Epithelial cell of prostate (primary cell): ENCODE measurements around the gene B3GNT5.
A peak's percentile ranks its signal among the peaks of the same experiment; 100 is the strongest.
"Not testable (repeated sequence)": the region's sequence is repeated elsewhere in the genome, so short reads cannot be mapped to it uniquely, and the experiment has no call there.

Experiments used
- DNase-seq: peaks from one replicate; pipeline ENCODE4 v3.0.0-alpha.2; 2011; ENCODE audit warnings: low read depth, low spot score
- H3K27ac ChIP-seq: fragments of 450-650 bp; 2 replicates; pipeline ENCODE4 v1.5.1; 2017; ENCODE audit warnings: mild to moderate bottlenecking

B3GNT5 gene

GRCh38 chr3:183227586-183227985 lies 25.5 kb upstream of the B3GNT5 start:
- DNase-seq = no peak

GRCh38 chr3:183229178-183229577 lies 23.9 kb upstream of the B3GNT5 start:
- H3K27ac ChIP-seq = no peak overlapping the region
- no peak for DNase-seq

More at GRCh38 chr3:183227586-183227985, 25.5 kb upstream of the B3GNT5 start:
- no peak overlapping the region for H3K27ac ChIP-seq

GRCh38 chr3:183230251-183230650 lies 22.8 kb upstream of the B3GNT5 start:
- not testable (repeated sequence) for H3K27ac ChIP-seq

GRCh38 chr3:183230826-183231225 lies 22.2 kb upstream of the B3GNT5 start:
- no peak for DNase-seq
- H3K27ac ChIP-seq = no peak overlapping the region

More at GRCh38 chr3:183230251-183230650, 22.8 kb upstream of the B3GNT5 start:
- not testable (repeated sequence) for DNase-seq

- no peak overlapping the region for H3K27ac ChIP-seq
- no peak for DNase-seq
These were observed 19.1 kb upstream of the B3GNT5 start for GRCh38 chr3:183233966-183234365.

- DNase-seq = no peak
These were observed 14.0 kb upstream of the B3GNT5 start for GRCh38 chr3:183239046-183239445.

GRCh38 chr3:183242431-183242830 lies 10.6 kb upstream of the B3GNT5 start:
- DNase-seq = no peak
- H3K27ac ChIP-seq = no peak overlapping the region

More at GRCh38 chr3:183239046-183239445, 14.0 kb upstream of the B3GNT5 start:
- H3K27ac ChIP-seq = no peak overlapping the region

- no peak for DNase-seq
- no peak overlapping the region for H3K27ac ChIP-seq
These were observed 8.8 kb upstream of the B3GNT5 start for GRCh38 chr3:183244219-183244618.

- no peak overlapping the region for H3K27ac ChIP-seq
- DNase-seq = no peak
These were observed 8.0 kb upstream of the B3GNT5 start for GRCh38 chr3:183244981-183245476.

GRCh38 chr3:183247011-183247589 lies 6.0 kb upstream of the B3GNT5 start:
- H3K27ac ChIP-seq = no peak overlapping the region
- DNase-seq = no peak

GRCh38 chr3:183249006-183249718 lies 3.9 kb upstream of the B3GNT5 start:
- H3K27ac ChIP-seq = no peak overlapping the region
- no peak for DNase-seq

GRCh38 chr3:183252118-183252782 lies 803 bp upstream of the B3GNT5 start:
- no peak for DNase-seq
- peak overlapping the region; percentile 87 for H3K27ac ChIP-seq

- peak overlapping the region; percentile 87 for H3K27ac ChIP-seq
- no peak for DNase-seq
These were observed 754 bp downstream of the B3GNT5 start for GRCh38 chr3:183253528-183254486.

GRCh38 chr3:183254487-183255347 lies 1.7 kb downstream of the B3GNT5 start:
- DNase-seq = no peak
- peak overlapping the region; percentile 87 for H3K27ac ChIP-seq

GRCh38 chr3:183255348-183255730 lies 2.3 kb downstream of the B3GNT5 start:
- peak overlapping the region; percentile 87 for H3K27ac ChIP-seq
- DNase-seq = no peak

- peak overlapping the region; percentile 41 for H3K27ac ChIP-seq
- no peak for DNase-seq
These were observed 6.0 kb downstream of the B3GNT5 start for GRCh38 chr3:183259087-183259486.

- DNase-seq = no peak
- peak overlapping the region; percentile 41 for H3K27ac ChIP-seq
These were observed 6.6 kb downstream of the B3GNT5 start for GRCh38 chr3:183259621-183260020.

GRCh38 chr3:183260167-183260904 lies 7.3 kb downstream of the B3GNT5 start:
- DNase-seq = no peak
- peak overlapping the region; percentile 41 for H3K27ac ChIP-seq
